HG03060 (cell line): ENCODE data around the gene ZNF81.
"Not testable (repeated sequence)": the region's sequence is repeated elsewhere in the genome, so short reads cannot be mapped to it uniquely, and the experiment has no call there.

Experiments
- ATAC-seq: cut with Tn5 transposase; IDR thresholded peaks from one replicate; pipeline ENCODE4 v1.9.1; 2021; ENCODE audit warnings: low read depth, moderate number of reproducible peaks; ENCODE audit not compliant: unreplicated experiment

ZNF81 gene

DNA sequence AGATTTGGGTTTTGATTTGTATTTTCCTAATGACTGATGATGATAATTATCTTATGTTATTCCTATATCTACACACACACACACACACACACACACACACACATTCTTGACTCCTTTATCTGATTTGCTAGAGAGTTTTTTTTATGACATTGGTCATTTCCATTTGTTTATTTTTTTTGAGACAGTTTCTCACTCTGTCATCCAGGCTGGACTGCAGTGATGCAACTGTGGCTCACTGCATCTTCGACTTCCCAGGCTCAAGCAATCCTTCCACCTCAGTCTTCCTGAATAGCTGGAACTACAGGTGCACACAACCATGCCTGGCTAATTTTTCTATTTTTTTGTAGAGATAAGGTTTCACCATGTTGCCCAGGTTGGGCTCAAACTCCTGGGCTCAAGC is 6.7 kb downstream of the ZNF81 start:
- ATAC-seq: no peak

DNA sequence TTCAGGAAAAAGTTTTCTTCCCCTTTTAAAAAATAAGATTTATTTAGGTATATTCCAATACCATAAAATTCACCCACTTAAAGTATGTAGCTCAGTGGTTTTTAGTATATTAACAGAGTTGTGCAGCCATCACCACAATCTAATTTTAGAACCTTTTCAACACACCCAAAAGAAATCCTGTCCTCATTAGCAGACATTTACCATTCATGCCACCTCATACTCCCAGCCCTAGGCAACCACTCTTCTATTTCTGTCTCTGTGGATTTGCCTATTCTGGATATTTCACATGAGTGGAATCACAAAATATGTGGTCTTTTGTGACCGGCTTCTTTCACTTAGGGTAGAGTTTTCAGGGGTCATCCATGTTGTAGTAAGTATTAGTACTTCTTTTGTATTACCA is 7.4 kb downstream of the ZNF81 start:
- ATAC-seq: no peak

DNA sequence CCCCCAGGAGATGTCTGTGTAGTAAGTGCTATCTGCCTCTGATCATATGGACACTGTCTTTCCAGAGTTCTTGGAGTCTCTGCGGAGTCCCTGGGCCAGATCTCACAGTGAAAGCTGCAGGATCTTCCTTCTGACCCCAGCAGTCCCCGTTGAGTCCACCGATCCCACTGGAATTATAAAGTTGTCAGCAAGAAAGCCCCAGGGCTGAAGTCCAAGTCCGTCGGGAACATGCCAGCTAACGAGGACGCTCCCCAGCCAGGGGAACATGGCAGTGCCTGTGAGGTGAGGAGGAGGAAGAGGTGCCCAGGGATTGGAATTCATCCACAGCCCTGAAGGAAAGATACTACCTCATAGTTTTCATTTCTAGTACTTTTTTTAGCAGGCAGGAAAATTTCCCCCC is 9.3 kb downstream of the ZNF81 start:
- ATAC-seq: no peak

DNA sequence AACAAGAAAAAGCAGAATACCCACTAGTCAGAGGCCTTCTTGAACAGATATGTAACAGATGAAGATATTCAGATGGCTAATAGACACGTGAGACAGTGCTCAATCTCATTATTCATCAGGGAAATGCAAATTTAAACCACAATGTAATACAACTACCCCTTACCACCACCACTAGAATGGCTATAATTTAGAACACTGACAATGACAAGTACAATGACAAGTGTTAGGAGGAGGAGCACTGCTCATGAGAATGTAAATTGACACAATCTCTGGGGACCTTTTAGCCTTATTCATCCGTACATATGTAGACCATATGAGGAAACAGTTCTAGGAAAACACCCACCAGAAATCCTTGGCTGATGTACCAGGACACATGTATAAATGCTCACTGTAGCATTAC is 13.1 kb downstream of the ZNF81 start:
- ATAC-seq: no peak

DNA sequence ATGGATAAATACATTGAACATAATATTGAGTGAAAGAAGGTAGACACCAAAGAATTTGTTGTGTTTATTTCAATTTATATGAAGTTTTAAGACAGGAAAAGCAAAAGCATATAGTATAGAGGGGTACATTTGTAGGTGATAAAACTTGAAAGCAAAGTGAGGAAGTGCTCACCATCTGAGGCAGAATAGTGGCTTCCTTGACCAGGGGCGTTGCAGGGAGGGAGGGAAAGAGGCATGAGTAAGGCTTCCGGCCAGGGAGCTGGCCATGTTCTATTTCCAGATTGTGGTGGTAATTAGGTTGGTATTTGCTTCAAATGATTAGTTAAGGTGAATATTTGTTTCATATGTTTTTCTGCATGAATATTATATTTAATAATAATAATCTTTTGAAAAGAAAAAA is 13.7 kb downstream of the ZNF81 start:
- ATAC-seq: not testable (repeated sequence)

DNA sequence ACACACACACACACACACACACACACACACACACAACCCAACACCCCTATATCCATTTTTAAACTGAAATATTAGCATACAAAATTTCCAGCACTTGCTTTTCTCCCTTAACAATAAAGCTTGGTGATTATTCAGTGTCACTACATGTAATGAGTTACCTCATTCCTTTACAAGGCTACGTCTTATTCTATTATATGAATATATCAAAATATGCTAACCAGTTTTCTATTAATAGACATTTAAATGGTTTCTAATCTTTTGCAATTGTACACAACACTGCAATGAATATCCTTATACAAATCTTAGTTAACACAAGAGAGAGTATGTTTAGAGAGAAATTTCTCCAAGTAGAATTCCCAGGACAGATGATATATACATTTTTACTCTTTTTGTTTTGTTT is 14.2 kb downstream of the ZNF81 start:
- ATAC-seq: no peak

DNA sequence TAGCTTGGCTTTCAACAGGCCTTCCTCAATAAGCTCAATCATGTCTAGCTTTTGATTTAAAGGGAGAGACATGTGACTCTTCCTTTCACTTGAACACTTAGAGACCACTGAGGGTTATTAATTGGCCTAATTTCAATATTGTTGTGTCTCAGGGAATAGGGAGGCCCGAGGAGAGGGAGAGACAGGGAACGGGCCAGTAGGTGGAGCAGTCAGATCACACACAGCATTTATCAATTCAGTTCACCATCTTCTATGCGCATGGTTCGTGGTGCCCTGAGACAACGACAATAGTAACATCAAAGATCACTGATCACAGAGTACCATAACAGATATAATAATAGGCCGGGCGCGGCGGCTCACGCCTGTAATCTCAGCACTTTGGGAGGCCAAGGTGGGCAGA is 17.8 kb downstream of the ZNF81 start:
- ATAC-seq: no peak

DNA sequence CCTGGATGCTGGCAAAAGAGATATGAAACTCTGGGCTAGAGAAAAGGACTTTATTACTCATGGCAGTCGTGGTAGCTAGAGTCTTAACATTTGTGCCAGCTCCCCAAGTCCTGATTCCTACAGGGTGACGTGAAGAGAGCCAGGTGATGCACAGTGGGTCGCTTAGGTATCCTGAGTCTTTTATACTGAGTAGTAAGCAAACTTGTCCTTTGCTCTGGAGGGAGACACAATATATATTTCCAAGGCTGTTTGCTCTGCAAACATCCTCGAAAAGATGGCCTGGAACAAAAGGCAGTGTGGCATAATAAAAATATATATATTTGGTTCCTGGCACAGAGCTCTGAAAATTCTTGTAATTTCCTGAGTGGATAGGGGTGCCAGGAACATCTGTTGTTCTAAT is 23.0 kb downstream of the ZNF81 start:
- ATAC-seq: no peak

DNA sequence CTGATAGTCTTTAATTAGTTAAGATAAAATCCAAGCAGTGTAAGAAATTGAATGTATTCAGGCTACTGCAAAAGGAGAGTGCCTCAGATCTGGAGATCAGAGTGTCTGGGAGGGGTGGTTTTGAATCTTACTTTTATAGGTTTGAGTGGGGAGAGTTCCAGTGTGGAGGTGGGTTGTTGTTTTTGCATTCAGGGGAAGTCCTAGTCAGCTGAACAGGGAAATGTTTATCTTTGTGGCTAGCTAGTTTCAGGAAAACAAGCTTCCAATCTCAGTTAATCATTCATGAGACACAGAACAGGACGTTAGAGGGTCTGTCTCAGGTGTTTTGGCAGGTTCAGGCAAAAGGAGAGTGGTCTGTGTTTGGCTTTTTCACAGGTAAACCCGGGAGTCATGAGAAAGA is 26.0 kb downstream of the ZNF81 start:
- no peak for ATAC-seq

DNA sequence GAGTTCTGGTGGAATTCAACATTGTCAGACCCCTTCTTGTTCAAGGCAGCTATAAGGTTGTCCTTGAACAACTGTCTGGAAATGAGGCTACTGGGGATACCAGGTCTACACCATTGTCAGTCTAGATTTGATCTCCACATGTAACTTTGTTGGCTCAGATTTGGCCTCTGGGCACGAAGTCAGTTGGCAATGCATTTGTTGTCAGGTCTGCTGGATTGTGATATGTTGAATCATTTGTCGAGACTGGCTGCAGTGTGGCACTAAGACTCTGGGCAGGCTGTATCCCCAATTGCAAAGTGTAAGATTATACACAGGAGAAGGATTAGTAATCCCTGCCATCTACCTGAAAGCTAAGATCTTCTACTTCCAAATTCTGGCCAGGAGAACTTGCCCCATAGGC is 26.5 kb downstream of the ZNF81 start:
- ATAC-seq: no peak

DNA sequence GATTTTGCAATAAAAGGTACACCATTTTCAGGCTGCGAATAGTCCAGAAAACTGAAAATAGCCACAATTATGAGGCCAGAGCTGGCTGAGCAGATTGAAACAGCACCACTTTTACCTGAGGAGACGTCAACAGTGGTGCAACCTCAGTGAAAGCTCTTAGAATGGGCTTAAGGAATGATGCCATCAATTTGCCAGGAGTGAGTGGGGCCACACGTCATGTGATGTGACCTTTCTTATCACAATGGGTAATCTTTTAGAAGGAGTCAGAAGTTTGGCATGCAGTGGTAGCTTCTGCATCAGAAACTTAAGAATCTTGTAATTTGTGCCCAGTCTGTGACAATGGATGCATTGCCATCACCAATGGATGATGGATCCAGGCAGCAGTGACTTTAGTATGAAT is 27.6 kb downstream of the ZNF81 start:
- ATAC-seq: no peak

DNA sequence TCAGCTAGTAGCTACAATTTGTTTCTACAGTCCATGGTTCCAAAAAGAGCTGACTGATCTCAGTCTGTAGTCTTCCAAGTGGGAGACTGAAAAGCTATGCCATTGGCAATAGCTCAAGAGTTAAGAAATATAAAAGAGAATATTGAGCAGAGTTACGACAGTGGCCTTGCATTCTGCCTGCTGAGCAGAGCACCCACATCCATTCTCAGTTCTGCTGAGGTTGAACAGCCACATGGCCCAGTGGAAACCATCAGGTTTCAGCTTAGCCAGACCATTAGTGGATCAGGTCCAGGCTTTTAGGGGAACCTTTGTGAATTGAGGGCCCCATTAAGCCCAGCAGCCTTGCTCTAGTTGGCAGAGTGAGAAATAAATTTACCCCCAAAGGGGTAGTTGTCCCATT is 28.1 kb downstream of the ZNF81 start:
- ATAC-seq: no peak

DNA sequence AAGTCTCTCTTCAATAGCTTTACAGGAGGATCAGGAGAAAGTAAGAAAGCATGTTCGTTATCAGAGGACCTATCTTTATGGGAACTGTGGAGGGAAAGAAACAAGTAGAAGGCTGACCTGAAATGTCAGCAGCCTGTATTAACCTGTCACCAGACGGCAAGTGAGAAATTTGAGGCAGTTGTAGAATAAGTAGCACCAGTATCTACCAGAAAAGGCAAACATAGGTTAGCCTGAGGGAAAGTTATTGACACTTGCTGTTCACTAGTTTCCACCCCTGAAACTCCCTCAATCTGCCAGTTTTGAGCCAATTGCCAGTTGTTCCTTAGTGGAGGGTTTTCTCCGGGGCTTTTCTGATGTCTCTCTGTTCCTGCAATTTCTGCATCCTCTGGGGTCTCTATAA is 36.4 kb downstream of the ZNF81 start:
- ATAC-seq: no peak

DNA sequence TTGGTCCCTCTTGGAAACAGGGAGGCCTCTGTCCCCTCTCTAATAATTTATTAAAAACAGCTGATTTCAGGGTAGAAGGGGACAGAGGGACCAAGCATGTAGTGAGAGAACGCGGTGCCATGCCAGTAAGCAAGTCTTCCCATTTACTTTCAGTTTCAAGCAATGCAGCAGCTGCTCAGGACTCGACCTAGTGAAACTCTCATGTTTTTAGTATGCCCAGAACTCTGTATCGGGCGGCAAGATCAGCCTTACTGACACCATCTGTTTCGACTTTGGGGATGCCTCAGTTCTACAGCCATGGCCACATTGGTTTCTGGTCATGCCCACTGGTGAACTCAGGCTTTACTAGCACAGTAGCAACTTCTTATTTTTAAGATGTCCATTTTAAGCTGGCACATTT is 40.6 kb downstream of the ZNF81 start:
- ATAC-seq: no peak

DNA sequence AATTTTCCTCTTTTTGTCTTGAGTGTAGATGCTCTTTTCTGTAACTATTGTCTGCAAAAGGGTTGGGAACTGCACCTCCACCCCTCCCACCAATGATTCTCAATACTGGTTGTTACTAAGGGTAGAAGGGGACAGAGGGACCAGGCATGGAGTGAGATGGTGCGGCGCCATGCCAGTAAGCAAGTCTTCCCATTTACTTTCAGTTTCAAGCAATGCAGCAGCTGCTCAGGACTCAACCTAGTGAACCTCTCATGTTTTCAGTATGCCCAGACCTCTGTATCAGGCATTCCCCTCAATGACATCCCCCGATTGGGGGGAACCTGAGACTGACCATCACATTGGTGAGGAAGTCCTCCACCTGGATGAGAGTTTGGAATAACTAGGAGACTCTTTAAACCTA is 41.5 kb downstream of the ZNF81 start:
- no peak for ATAC-seq

DNA sequence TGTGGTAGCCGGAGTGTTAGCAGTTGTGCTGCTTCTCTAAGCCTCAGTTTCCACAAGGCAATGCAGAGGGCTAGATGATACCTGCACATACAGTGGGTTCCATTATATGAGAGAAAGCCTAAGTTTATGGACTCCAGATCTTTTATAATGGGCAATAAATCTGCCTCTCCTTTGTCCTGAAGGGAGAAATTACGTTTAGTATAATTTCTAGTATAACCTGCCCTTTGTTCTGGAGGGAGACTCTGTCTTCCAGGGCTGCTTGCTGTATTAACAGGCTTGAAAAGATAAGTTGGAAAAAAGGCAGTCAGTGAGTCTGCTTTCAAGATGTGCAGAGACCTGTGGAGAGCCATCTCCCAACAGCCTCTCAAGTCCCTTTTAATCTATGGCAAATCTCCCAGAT is 42.8 kb downstream of the ZNF81 start:
- no peak for ATAC-seq

DNA sequence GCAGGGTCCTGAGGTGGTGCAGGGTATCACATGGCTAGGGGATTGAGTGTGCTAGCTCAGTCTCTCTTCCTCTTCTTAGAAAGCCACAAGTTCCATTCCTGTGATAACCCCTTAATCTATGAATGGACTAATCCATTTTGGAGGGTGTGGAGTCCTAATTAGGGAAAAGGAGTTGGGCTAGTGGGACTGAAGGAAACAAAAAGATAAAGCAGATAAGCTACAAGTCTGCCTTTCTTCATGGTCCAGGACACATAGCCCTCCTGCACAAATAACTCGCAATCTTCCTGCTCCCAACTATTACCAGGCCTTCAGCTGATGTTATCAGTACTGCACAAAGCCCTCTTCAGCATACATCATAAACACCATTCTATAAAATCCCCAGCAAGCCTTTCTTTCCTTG is 44.2 kb downstream of the ZNF81 start:
- no peak for ATAC-seq

DNA sequence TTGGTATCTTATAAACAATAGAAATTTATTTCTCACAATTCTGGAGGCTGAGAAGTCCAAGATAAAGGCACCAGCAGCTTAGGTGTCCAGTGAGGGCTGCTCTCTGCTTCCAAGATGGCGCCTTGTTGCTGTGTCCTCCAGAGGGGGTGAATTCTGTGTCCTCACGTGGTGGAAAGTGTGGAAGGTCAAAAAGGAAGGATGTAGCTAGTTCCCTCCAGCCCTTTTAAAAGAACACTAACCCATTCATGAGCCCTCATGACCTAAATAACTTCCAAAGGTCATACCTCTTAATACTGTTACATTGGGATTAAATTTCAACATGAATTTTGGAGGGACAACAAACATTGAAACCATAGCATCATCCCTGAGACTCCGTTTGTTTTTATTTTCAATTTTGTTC is 48.8 kb downstream of the ZNF81 start:
- no peak for ATAC-seq

DNA sequence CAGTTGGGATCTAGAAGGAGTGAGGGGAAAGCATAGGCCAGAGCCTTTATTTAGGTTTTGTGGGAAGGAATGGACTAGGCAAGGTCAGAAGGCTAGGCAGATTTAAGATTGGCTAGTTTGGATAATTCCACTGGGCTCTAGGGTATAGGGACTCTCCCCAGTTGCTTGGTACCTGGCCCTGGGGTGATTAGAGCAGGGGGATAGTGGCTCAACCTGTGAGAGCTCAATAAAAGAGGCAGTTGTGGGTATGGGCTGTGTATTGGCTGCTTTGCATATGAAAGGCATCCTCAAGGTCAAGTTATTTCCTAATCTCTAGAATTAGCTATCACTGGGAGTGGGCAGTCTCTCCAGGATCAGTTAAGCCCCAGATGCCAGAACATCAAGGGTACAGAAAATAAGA is 61.3 kb downstream of the ZNF81 start:
- ATAC-seq: no peak

DNA sequence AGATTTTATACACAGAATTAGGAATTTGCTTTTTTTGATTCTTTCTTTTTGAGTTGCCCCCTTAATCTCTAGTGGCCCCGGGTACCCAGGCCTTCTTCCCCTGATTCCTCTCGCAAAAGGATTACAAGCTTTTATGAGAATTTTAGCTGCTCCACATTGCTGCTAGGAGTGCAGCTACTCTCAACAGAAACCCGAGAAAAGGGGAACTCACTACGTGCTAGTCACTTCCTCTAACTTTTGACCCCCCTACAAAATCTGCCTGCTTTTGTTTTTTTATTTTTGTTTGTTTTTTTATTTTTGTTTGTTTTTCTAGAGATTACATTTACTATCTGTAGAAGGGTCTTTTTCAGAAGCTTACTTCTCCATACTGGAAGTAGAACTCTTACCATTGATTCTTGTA is 64.1 kb downstream of the ZNF81 start:
- no peak for ATAC-seq

DNA sequence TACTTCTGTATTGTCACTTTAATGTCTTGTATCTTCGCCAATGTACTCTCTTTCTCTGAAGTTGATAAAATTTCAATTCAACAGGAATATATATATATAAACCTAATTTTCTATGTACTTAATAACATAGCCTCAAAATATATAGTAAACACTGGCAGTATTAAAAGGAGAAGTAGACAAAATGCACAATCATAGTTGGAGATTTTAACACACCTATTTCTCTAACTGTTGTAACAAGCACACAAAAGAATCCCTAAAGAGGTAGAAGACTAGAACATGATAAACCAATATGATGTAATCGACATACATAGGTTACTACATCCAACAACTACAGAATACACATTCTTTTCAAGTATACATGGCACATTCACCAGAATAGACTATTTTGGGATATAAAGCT is 65.5 kb downstream of the ZNF81 start:
- ATAC-seq: no peak

DNA sequence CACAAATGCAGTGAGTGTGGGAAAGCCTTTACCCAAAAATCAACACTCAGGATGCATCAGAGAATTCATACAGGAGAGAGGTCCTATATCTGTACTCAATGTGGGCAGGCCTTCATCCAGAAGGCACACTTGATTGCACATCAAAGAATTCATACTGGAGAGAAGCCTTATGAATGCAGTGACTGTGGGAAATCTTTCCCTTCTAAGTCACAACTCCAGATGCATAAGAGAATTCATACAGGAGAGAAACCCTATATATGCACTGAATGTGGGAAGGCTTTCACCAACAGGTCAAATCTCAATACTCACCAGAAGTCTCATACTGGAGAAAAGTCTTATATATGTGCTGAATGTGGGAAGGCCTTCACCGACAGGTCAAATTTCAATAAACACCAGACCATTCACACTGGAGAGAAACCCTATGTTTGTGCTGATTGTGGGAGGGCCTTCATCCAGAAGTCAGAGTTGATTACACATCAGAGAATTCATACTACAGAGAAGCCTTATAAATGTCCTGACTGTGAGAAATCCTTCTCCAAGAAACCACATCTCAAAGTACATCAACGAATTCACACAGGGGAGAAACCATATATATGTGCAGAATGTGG is 79.3 kb downstream of the ZNF81 start:
- ATAC-seq: no peak

DNA sequence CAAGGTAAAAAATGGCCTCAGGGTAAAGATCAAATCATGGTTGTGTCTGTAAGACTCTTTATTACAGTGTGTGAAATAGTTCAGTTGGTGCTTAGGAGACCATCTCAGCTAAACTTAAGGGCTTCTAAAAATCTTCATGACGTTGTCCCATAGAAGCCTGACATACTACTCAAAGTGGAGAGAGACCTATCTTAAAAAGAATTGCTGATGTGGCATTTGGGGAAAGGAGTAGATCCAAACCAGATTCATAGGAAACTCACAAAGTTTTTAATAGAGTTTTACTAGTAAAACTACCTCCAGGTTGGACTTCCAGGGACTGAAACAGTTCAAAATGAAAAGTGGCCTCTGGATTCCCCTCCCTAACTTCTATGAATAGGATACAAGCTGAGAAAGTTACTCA is 81.6 kb downstream of the ZNF81 start:
- no peak for ATAC-seq
